Measurements from ENCODE around the gene POLR2F. TPM values are rescaled to one million over a fixed set of nuclear protein-coding genes. Genes with fewer than 3 reads are reported as not detected.

POLR2F gene
- total RNA-seq, 1 experiment from 2014 or later = 107 TPM

DNA sequence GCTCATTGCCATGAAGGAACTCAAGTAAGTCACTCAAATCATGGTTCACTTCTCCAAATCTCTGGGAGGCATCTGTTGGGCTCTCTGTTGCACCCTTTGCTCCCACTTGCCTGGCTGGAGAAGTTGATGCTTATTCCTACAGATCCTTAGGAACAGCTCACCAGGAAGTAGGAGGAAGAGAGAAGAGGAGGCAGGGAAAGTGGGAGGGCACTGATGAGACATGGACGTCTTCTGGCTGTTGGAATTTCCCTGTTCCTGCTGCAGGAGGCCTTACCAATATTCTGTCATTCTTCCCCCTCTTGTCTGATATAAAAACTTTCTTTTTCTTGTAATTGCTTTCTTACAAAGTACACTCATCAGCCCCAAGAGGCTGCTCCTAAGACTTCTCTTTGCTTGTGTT is 13.6 kb downstream of the POLR2F start:
- Histone ChIP-seq H3K9me2 (ENCODE audit: insufficient read depth) (no peaks in the 10 kb centered on the region), H4K20me1 (ENCODE audit: insufficient read depth) (peaks cover 11% of the 10 kb centered on the region; the same call in 1 of the 2 replicates), H3K9ac (ENCODE audit: low read length) (no peak overlapping the region), H3K27ac (ENCODE audit: low read depth, low read length) (no peak overlapping the region), H3K4me3 (replicated peaks in 1 of 2; ENCODE audit: low read depth in 1 of 2, low read length in 2 of 2) (no peak overlapping the region), H3K4me2 (ENCODE audit: low read length) (no peak overlapping the region), H3K27me3 (ENCODE audit: insufficient read depth, low read length) (no peaks in the 10 kb centered on the region), H3K4me1 (ENCODE audit: control insufficient read depth in 1 of 2, insufficient read depth in 2 of 2, low read length in 2 of 2) (peaks cover 0 to 11% of the 10 kb centered on the region in 2 experiments; a peak in 2 of 4 replicates), H3K9me3 (ENCODE audit: control insufficient read depth in 1 of 2, insufficient read depth in 1 of 2, low read depth in 1 of 2, low read length in 2 of 2) (no peaks in the 10 kb centered on the region), H2AFZ (ENCODE audit: low read depth, low read length, poor library complexity, severe bottlenecking) (no peak overlapping the region), H3K79me2 (ENCODE audit: insufficient read depth, low read length) (peaks cover 14% of the 10 kb centered on the region), H3K36me3 (ENCODE audit: control insufficient read depth in 1 of 2, insufficient read depth in 2 of 2, low read length in 2 of 2) (peaks cover 20 to 30% of the 10 kb centered on the region in 2 experiments; a peak in 3 of 4 replicates)
- ChIA-PET POLR2A (no interaction called here), CTCF (no interaction called here), RAD21 (ENCODE audit: low non-redundant PET in 1 of 2, low total read pairs in 2 of 2, uncharacterized antibody in 2 of 2, unreplicated experiment in 2 of 2) (interaction anchor here in 1 of 2 experiments (0.6 kb wide), 1 partner anchor 28 kb away, joined by 4 read pairs; no protein-coding TSS in a partner anchor)
- no TSS peak for BruUV-seq (replicated peaks)
- DNase-seq (ENCODE audit: low read depth, low spot score) (no peak), ATAC-seq (no peak)
- no peak for TF ChIP-seq RAD21 (IDR thresholded peaks at IDR 0.05; ENCODE audit: low read depth)
- TF ChIP-seq CBX3 (IDR thresholded peaks at IDR 0.05; ENCODE audit: low read depth) = no peak
- no peak for TF ChIP-seq EZH2phosphoT487 (IDR thresholded peaks at IDR 0.05; ENCODE audit: borderline replicate concordance)
- TF ChIP-seq, protein P1, sequence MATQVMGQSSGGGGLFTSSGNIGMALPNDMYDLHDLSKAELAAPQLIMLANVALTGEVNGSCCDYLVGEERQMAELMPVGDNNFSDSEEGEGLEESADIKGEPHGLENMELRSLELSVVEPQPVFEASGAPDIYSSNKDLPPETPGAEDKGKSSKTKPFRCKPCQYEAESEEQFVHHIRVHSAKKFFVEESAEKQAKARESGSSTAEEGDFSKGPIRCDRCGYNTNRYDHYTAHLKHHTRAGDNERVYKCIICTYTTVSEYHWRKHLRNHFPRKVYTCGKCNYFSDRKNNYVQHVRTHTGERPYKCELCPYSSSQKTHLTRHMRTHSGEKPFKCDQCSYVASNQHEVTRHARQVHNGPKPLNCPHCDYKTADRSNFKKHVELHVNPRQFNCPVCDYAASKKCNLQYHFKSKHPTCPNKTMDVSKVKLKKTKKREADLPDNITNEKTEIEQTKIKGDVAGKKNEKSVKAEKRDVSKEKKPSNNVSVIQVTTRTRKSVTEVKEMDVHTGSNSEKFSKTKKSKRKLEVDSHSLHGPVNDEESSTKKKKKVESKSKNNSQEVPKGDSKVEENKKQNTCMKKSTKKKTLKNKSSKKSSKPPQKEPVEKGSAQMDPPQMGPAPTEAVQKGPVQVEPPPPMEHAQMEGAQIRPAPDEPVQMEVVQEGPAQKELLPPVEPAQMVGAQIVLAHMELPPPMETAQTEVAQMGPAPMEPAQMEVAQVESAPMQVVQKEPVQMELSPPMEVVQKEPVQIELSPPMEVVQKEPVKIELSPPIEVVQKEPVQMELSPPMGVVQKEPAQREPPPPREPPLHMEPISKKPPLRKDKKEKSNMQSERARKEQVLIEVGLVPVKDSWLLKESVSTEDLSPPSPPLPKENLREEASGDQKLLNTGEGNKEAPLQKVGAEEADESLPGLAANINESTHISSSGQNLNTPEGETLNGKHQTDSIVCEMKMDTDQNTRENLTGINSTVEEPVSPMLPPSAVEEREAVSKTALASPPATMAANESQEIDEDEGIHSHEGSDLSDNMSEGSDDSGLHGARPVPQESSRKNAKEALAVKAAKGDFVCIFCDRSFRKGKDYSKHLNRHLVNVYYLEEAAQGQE (IDR thresholded peaks at IDR 0.05; ENCODE audit: low read depth) = no peak
- intact Hi-C loops (cut with micrococcal nuclease) = no loop called here
